Measurements from ENCODE around the gene DTX2.
"Not testable (repeated sequence)": the region's sequence is repeated elsewhere in the genome, so short reads cannot be mapped to it uniquely, and the experiment has no call there.

The DTX2 gene

GRCh38 chr7:76487969-76488368 lies 26.5 kb downstream of the DTX2 start:
- not testable (repeated sequence) for DNase-seq (ENCODE audit: low spot score)

- DNase-seq (ENCODE audit: low spot score): not testable (repeated sequence)
Observed at GRCh38 chr7:76492139-76492538, 30.6 kb downstream of the DTX2 start.

- not testable (repeated sequence) for DNase-seq (ENCODE audit: low spot score)
Observed at GRCh38 chr7:76495717-76496116, 34.2 kb downstream of the DTX2 start.

GRCh38 chr7:76497918-76498582 lies 36.5 kb downstream of the DTX2 start:
- DNase-seq (ENCODE audit: low spot score): not testable (repeated sequence)

- not testable (repeated sequence) for DNase-seq (ENCODE audit: low spot score)
Observed at GRCh38 chr7:76498583-76499200, 37.2 kb downstream of the DTX2 start.

- DNase-seq (ENCODE audit: low spot score): not testable (repeated sequence)
Observed at GRCh38 chr7:76499201-76499923, 37.9 kb downstream of the DTX2 start.

- not testable (repeated sequence) for DNase-seq (ENCODE audit: low spot score)
Observed at GRCh38 chr7:76499924-76500241, 38.4 kb downstream of the DTX2 start.

- not testable (repeated sequence) for DNase-seq (ENCODE audit: low spot score)
Observed at GRCh38 chr7:76502224-76502623, 40.7 kb downstream of the DTX2 start.

GRCh38 chr7:76502836-76503235 lies 41.3 kb downstream of the DTX2 start:
- not testable (repeated sequence) for DNase-seq (ENCODE audit: low spot score)

GRCh38 chr7:76503244-76503643 lies 41.7 kb downstream of the DTX2 start:
- DNase-seq (ENCODE audit: low spot score): not testable (repeated sequence)

GRCh38 chr7:76504351-76505167 lies 43.0 kb downstream of the DTX2 start:
- DNase-seq (ENCODE audit: low spot score): not testable (repeated sequence)

- no peak for DNase-seq (ENCODE audit: low spot score)
Observed at GRCh38 chr7:76505168-76506080, 43.9 kb downstream of the DTX2 start.

GRCh38 chr7:76506081-76506440 lies 44.6 kb downstream of the DTX2 start:
- no peak for DNase-seq (ENCODE audit: low spot score)

GRCh38 chr7:76506643-76507042 lies 45.1 kb downstream of the DTX2 start:
- not testable (repeated sequence) for DNase-seq (ENCODE audit: low spot score)

GRCh38 chr7:76507723-76508406 lies 46.4 kb downstream of the DTX2 start:
- DNase-seq (ENCODE audit: low spot score): no peak

- no peak for DNase-seq (ENCODE audit: low spot score)
Observed at GRCh38 chr7:76509931-76510877, 48.7 kb downstream of the DTX2 start, which contains the start of gene UPK3B. UPK3B (plus strand) TSS chr7:76510552; CDS start chr7:76510653, 101 bp downstream.

GRCh38 chr7:76511200-76511910 lies 49.8 kb downstream of the DTX2 start:
- not testable (repeated sequence) for DNase-seq (ENCODE audit: low spot score)
